ENCODE results near the gene CCDC190.
A peak's percentile ranks its signal among the peaks of the same experiment; 100 is the strongest.
"Not testable (repeated sequence)": the region's sequence is repeated elsewhere in the genome, so short reads cannot be mapped to it uniquely, and the experiment has no call there.

CCDC190 gene

GRCh38 chr1:162881590-162881989 lies 20.6 kb upstream of the CCDC190 start:
- in situ Hi-C loops (cut with HindIII; ENCODE audit: low sequenced_read_pairs): no loop called here

GRCh38 chr1:162880617-162881016 lies 19.6 kb upstream of the CCDC190 start:
- in situ Hi-C loops (cut with HindIII; ENCODE audit: low sequenced_read_pairs); H3K4me3 ChIP-seq (ENCODE audit: low read depth, low read length): not testable (repeated sequence)

More at GRCh38 chr1:162881590-162881989, 20.6 kb upstream of the CCDC190 start:
- no peak overlapping the region for H3K4me3 ChIP-seq (ENCODE audit: low read depth, low read length)
- DNase-seq (ENCODE audit: low read depth, low spot score): no peak
- no peak for TF ChIP-seq CTCF (IDR thresholded peaks at IDR 0.05; ENCODE audit: low read depth, low read length)

GRCh38 chr1:162878000-162878596 lies 17.1 kb upstream of the CCDC190 start:
- in situ Hi-C loops (cut with HindIII; ENCODE audit: low sequenced_read_pairs): no loop called here
- H3K4me3 ChIP-seq (ENCODE audit: low read depth, low read length): no peak overlapping the region
- peak; percentile 90 for DNase-seq (ENCODE audit: low read depth, low spot score)
- peak; percentile 72 for TF ChIP-seq CTCF (IDR thresholded peaks at IDR 0.05; ENCODE audit: low read depth, low read length)

More at GRCh38 chr1:162880617-162881016, 19.6 kb upstream of the CCDC190 start:
- not testable (repeated sequence) for DNase-seq (ENCODE audit: low read depth, low spot score)

GRCh38 chr1:162877412-162877811 lies 16.4 kb upstream of the CCDC190 start:
- TF ChIP-seq CTCF (IDR thresholded peaks at IDR 0.05; ENCODE audit: low read depth, low read length): no peak
- DNase-seq (ENCODE audit: low read depth, low spot score): no peak
- in situ Hi-C loops (cut with HindIII; ENCODE audit: low sequenced_read_pairs): no loop called here
- no peak overlapping the region for H3K4me3 ChIP-seq (ENCODE audit: low read depth, low read length)

- in situ Hi-C loops (cut with HindIII; ENCODE audit: low sequenced_read_pairs): no loop called here
- DNase-seq (ENCODE audit: low read depth, low spot score): no peak
- H3K4me3 ChIP-seq (ENCODE audit: low read depth, low read length): no peak overlapping the region
- no peak for TF ChIP-seq CTCF (IDR thresholded peaks at IDR 0.05; ENCODE audit: low read depth, low read length)
These were observed 15.8 kb upstream of the CCDC190 start for GRCh38 chr1:162876751-162877150.

GRCh38 chr1:162873671-162874666 lies 13.0 kb upstream of the CCDC190 start:
- peak; percentile 69 for TF ChIP-seq CTCF (IDR thresholded peaks at IDR 0.05; ENCODE audit: low read depth, low read length)
- H3K4me3 ChIP-seq (ENCODE audit: low read depth, low read length): no peak overlapping the region
- DNase-seq (ENCODE audit: low read depth, low spot score): peak; percentile 91
- in situ Hi-C loops (cut with HindIII; ENCODE audit: low sequenced_read_pairs): loop anchor here (25.0 kb wide), 1 partner anchor 438 kb away; the partner anchor contains the start of gene NUF2
